Stomach (tissue), 4 donors: ENCODE data around the gene RYR1.
"Not testable (repeated sequence)": the region's sequence is repeated elsewhere in the genome, so short reads cannot be mapped to it uniquely, and the experiment has no call there.

Experiments used
- POLR2A ChIP-seq, 4 donors: fragments of 450-650 bp; IDR thresholded peaks; one replicate each; pipeline ENCODE4 v1.6.1; 2016; ENCODE audit warnings: antibody characterized with exemption in 4 of 4, control low read depth in 2 of 4, mild to moderate bottlenecking in 1 of 4, moderate library complexity in 1 of 4
- POLR2AphosphoS5 ChIP-seq, 3 donors: sonication (generic); formaldehyde crosslinking; IDR thresholded peaks; one replicate each; pipeline ENCODE4 v1.6.1; 2016; ENCODE audit warnings: antibody characterized with exemption in 3 of 3

DNA sequence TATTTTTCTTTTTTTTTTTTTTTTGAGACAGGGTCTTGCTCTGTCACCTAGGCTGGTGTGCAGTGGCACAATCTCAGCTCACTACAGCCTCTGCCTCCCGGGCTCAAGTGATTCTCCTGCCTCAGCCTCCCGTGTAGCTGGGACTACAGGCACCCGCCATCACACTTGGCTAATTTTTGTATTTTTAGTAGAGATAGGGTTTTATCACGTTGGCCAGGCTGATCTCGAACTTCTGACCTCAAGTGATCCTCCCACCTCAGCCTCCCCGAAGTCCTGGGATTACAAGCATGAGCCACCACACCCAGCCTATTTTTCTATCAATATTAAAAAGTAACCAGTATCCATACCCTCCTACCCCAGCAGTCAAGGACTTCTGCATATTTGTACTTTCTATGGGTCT, 23.1 kb upstream of the RYR1 start:
- not testable (repeated sequence) for TF ChIP-seq POLR2A, POLR2AphosphoS5 (IDR thresholded peaks at IDR 0.05)
